GM19328 (cell line): ENCODE data around the gene SLC8B1.

Source experiments
- ATAC-seq: cut with Tn5 transposase; IDR thresholded peaks from one replicate; pipeline ENCODE4 v1.9.1; 2021; ENCODE audit warnings: mild to moderate bottlenecking, moderate library complexity; ENCODE audit not compliant: unreplicated experiment

SLC8B1 gene

GRCh38 chr12:113248842-113249435, 86.0 kb downstream of the SLC8B1 start:
- ATAC-seq = no peak
